ENCODE data around the gene PRKAG2.
"Not testable (repeated sequence)": the region's sequence is repeated elsewhere in the genome, so short reads cannot be mapped to it uniquely, and the experiment has no call there.

Gene PRKAG2

DNA sequence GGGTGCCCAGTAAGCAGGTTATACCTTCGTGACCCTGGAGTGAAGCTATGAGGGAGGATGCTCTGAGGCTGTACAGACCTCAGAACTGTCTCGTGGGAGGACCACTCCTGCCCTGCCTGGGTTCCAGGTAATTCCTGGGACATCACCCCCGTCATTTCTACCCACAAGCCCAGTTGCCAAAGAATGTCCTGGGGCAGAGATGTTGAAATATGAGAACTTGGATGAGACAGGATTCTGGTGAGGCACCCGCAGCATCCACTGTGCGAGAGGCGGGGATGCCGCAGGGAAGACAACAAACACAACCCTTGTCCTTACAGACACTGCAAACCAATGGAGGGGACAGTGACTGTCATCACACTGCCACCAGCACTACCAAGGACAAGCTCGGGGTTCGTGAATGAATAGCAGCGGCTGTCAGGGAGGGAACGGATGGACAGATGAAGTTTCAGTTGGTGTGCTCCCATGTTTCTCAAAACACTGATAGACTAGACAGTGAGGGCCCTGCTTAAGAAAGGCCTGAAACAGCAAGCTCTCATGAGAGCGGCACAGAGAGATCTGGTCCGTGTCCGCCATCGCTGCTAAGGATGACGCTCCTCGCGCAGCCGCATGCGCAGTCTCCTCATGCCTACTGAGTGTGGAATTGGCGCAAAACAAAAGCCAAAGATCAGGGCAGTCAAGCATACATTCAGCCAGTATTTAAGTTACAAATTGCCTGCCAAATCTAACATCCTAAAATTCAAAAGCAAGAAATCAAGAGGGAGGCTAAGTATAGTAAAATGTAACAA is 275.2 kb downstream of the PRKAG2 start:
- no peak for FAIRE-seq

DNA sequence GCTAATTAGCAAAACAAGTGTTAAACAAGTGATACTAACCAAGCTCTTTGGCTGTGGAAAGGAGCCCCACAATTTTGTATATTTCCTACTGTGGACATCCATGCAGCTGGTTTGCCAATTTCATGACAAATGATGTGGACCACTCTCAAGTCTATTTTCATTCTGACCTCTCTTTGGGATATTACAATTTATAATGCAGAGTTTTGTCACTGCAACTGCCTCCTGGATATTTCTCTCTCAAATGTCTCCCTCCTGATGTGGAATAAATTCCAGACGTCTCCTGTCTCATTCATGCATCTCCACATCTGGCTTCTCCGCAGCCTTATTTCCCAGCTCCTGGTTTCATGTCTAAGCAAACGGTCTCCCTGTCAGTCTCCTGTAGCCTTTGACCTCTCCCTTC is 276.6 kb downstream of the PRKAG2 start:
- no peak for FAIRE-seq

DNA sequence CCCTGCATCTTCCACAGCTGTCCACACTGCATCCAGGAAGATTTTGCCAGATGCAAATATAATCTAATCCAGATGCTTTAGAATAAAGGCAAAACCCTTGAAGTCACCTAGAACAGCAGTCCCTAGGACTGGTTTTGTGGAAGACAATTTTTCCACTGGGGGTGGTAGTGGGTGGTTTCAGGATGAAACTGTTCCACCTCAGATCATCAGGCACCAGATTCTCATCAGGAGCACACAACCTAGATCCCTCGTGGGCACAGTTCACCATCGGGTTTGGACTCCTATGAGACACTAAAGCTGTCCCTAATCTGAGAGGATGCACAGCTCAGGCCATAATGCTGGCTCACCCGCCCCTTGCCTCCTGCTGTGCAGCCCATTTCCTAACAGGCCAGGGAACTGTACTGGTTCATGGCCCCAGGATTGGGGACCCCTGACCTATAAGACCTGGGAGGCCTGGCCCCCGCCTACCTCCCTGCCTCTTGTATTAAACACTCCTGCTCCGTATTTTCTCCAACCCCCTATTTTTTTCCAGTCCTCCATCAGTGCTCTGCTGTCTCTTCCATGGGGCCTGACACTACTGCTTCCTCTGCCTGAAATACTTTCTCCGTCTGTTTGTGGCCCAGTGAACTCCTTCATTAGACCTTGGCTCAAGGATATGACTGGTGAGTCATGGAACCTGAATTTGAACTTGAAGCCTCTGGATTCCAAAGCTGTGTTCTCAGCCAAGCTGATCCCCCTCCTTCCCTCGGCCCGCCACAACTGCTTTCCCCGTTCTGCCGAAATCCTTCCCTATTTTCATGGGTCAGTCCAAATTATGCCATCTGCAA is 277.3 kb downstream of the PRKAG2 start:
- no peak for FAIRE-seq

DNA sequence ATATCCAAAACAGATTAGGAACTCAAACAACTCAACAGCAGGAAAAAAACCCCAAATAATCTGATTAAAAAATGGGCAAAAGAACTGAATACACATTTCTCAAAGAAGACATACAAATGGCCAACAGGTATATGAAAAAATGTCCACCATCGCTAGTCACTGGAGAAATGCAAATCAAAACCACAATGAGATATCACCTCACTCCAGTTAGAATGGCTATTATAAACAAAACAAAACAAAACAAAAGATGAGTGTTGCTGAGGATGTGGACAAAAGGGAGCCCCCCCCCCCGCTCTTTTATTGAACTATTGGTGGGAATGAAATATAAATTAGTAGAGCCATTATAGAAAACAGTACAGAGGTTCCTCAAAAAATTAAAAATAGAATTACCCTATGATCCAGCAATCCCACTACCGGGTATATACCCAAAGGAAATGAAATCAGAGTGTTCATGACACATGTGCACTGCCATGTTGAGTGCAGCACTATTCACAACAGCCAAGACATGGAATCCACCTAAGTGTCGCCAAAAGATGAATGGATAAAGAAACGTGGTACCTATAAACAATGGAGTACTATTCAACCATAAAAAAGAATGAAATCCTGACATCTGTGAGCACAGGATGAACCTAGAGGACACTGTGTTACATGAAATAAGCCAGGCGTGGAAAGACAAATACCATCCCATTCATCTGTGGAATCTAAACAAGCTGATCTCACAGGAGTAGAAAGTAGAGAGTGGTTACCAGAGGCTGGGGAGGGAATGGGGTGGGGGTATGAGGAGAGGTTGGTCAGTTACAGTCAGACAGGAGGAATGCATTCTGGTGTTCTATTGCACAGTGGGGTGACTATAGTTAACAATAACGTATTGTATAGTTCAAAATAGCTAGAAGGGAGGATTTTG is 279.1 kb downstream of the PRKAG2 start:
- FAIRE-seq, result no peak

DNA sequence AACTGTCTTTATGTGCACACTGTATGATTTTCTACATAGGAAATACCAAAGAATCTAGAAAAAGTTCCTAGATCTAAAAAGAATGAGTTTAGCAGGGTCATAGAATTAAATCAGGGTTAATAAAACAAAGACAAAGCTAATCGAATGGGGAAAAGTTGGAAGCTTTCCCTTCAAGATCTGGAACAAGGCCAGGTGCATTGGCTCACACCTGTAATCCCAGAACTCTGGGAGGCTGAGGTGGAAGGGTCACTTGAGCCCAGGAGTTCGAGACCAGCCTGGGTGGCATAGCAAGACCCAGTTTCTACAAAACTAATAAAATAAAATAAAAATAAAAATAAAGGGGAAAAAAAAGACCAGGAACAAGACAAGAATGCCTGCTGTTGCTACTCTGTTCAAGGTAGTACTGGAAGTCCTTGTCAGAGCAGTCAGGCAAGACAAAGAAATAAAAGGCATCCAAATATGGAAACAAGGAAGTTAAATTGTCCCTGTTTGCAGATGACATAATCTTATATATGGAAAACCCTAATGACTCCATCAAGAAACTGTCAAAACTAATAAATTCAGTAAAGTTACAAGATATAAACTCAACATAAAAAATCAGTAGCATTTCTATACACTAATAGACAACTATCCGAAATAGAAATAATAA is 281.1 kb downstream of the PRKAG2 start:
- FAIRE-seq, result peak; percentile 72

DNA sequence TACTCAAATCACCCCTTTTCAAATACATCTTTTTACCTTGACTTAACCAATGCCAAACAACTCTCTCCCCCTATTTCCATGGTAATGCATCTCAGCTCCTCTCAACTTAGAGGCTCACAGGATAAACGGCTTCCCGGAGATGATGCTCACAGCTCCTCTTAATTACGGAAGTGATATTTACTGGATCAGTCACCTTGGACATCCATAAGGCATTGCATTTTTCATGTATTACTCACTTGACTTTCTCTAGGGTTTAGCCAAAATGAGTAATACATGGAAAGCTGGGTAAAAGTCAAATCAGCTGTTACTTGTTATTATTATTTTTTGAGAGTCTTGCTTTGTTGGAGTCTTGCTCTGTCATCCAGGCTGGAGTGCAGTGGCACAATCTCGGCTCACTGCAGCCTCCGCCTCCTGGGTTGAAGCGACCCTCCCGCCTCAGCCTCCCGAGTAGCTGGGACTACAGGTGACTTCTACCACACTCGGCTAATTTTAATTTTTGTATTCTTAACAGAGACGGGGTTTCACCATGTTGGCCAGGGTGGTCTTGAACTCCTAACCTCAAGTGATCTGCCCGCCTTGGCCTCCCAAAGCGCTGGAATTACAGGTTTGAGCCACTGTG is 283.9 kb downstream of the PRKAG2 start:
- no peak for FAIRE-seq

GRCh38 chr7:151592330-151592729 is 284.6 kb downstream of the PRKAG2 start:
- no peak for FAIRE-seq

- no peak for FAIRE-seq
Observed at GRCh38 chr7:151591866-151592265, 285.0 kb downstream of the PRKAG2 start.

DNA sequence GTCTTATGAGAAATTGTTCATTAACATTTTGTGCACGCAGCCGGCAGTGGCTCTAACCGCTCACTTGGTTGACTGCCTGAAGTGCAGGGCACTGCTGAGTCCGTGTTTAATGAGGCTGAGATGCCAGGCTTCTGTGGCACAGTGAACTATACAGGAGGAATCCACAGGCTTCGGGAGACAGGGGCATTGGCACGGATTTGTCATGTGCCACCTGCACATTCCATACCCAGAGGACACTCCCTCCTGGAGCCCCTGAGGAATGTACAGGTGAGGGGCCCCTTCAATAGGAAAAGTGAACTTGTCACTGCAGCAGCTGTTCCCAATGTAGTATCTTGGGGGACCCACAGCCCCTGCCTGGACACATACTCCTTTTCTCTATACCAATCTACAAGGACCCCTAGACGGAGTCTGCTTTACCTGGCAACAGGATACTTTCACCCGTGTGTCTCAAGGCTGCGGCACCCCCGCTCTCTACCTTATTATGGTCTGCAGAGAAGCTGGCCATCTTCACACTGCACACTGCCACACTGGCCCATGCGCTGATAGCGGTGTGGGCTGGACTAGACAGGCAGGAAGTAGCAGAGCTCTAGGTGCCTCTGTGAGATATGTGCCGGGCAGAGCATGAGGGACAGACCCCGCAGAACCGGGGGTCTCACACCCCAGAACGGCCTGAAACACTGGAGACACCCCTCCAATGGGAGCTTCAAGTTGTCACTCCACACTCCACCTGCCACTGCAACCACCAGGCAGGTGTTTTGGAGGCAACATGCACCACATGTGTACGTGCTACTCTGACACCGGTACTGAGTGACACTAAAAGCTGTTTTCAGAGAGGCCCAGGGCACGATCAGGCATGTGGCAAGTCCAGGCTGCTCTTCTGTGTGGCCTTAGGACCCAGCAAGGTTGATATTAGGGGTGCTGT is 285.8 kb downstream of the PRKAG2 start:
- no peak for FAIRE-seq

GRCh38 chr7:151590071-151590849 is 286.7 kb downstream of the PRKAG2 start:
- FAIRE-seq, result no peak

DNA sequence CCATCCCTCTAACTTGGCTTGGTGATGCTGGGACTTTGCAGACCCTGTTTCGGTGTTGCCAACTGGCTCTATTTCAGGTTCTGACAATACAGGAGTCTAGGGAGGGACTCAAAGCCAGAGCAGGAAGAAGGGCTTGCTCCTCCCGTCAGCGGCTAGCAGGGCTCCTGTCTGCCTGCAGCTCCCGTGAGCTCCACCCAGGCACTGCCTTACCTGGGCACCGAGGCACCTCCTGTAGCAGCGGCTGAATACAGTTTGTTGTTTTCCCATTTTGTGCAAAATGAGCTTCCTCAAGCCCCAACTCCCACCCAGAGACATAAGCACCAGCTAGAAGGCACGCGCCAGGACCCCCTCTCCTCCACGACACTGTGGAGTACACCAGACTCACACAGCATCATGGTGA is 287.9 kb downstream of the PRKAG2 start:
- FAIRE-seq, result no peak

- no peak for FAIRE-seq
Observed at GRCh38 chr7:151586531-151587260, 290.2 kb downstream of the PRKAG2 start.

- no peak for FAIRE-seq
Observed at GRCh38 chr7:151585744-151586393, 291.0 kb downstream of the PRKAG2 start.

GRCh38 chr7:151581741-151582140 is 295.2 kb downstream of the PRKAG2 start:
- no peak for FAIRE-seq

DNA sequence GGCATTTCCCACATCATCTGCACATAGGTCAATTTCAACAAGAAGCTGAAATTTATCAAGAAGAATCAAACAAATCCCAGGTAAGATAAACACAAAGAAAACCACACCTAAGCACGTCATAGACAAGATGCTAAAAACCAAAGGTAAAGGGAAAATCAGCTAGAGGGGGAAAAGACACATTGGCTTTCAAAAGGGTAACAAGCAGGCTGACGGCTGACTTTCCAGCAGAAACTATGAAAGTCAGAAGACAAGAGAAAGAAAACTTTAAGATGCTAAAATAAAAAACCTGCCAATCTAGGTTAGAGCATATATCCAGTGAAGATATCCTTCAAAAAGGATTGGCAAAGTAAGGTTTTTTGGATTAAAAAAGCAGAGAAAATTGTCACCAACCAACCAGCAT is 297.3 kb downstream of the PRKAG2 start:
- FAIRE-seq, result no peak

DNA sequence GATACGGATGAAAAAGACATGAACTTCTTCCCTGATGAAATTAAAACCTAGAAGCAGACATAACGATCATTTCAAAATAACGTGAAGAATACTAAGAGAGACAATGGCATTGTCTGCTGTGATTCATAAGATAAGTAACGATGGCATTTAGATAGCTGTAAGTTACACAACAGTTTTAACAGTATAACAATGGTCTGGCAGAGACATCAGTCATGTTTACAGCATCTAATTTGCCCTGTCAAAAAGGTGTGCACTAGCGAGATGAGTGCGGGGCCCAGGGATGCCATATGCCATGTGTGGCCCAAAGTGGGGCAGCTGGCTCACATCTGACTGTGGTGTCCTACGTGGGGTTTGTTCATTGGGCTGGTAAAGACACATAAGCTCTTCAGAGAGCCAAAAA is 301.5 kb downstream of the PRKAG2 start:
- FAIRE-seq, result no peak

DNA sequence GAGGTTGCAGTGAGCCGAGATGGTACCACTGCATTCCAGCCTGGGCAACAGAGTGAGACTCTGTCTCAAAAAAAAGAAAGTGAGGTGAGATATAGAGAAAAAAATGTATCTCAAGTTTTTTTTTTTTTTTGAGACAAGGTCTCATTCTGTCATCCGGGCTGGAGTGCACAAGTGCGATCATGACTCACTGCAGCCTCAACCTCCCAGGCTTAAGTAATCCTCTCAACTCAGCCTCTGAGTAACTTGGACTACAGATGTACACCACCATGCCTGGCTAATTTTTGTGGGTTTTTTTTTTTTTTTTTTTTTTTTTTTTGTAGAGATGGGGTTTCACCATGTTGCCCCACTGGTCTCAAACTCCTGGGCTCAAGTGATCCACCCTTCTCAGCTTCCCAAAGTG is 303.9 kb downstream of the PRKAG2 start:
- not testable (repeated sequence) for FAIRE-seq

- no peak for FAIRE-seq
Observed at GRCh38 chr7:151572136-151572535, 304.8 kb downstream of the PRKAG2 start.

- no peak for FAIRE-seq
Observed at GRCh38 chr7:151571471-151571870, 305.4 kb downstream of the PRKAG2 start.
